ENCODE data around the gene KIF17. TPM values are rescaled to one million over a fixed set of nuclear protein-coding genes. Genes with fewer than 3 reads are reported as not detected.
A peak's percentile ranks its signal among the peaks of the same experiment; 100 is the strongest.

KIF17 gene
- total and polyA plus RNA-seq, 2 of the 4 experiments (the other 2 are of a cell fraction) = 4.5 to 5.7 TPM

- H3K36me3 ChIP-seq (ENCODE audit: control insufficient read depth, insufficient read depth, low read length) = peaks cover 74% of the 10 kb centered on the region
- H3K27ac ChIP-seq (ENCODE audit: insufficient read depth, low read length) = no peak overlapping the region
- dilution Hi-C loops (cut with HindIII; ENCODE audit: low sequenced_read_pairs, unreplicated experiment) = no loop called here
- H4K5ac ChIP-seq (ENCODE audit: low read depth, low read length) = no peak overlapping the region
- no peaks in the 10 kb centered on the region for H3K9me3 ChIP-seq (ENCODE audit: control insufficient read depth, insufficient read depth, low read length)
- no peak overlapping the region for H4K91ac ChIP-seq (ENCODE audit: insufficient read depth, low read depth, low read length)
- no peak overlapping the region for H3K4me2 ChIP-seq (ENCODE audit: low read depth, low read length)
- H3K27me3 ChIP-seq (ENCODE audit: control insufficient read depth, insufficient read depth, low read length) = no peaks in the 10 kb centered on the region
- no peak overlapping the region for H3K23ac ChIP-seq (ENCODE audit: low read depth, low read length)
- no peak overlapping the region for H3K4me3 ChIP-seq (ENCODE audit: insufficient read depth, low read depth, low read length)
- POLR2A ChIA-PET (ENCODE audit: unreplicated experiment) = no interaction called here
- no peak overlapping the region for H4K8ac ChIP-seq (ENCODE audit: low read depth in 2 of 2, low read length in 2 of 2)
- H2AFZ ChIP-seq (replicated peaks; ENCODE audit: low read length, poor library complexity) = no peak overlapping the region
- no peak overlapping the region for H2BK5ac ChIP-seq (ENCODE audit: low read depth, low read length, poor library complexity, severe bottlenecking)
- peaks cover 12 to 34% of the 10 kb centered on the region in 2 experiments; a peak in 3 of 4 replicates for H3K79me1 ChIP-seq (ENCODE audit: low read depth in 1 of 2, low read length in 2 of 2)
- no TSS peak for BruUV-seq (replicated peaks)
- no peaks in the 10 kb centered on the region for H3K4me1 ChIP-seq (ENCODE audit: control insufficient read depth, insufficient read depth, low read length)
- no peak overlapping the region for H3K4ac ChIP-seq (ENCODE audit: low read depth, low read length)
- no peak overlapping the region for H2BK15ac ChIP-seq (ENCODE audit: low read depth, low read length)
- H2BK120ac ChIP-seq (ENCODE audit: low read depth, low read length) = no peak overlapping the region
- no peaks in the 10 kb centered on the region for H4K20me1 ChIP-seq (ENCODE audit: insufficient read depth, low read length)
- H2AK5ac ChIP-seq (ENCODE audit: low read depth, low read length) = no peak overlapping the region
- CTCF ChIA-PET = interaction anchor here (2.2 kb wide), 1 partner anchor 18 kb away, joined by 4 read pairs; no protein-coding TSS in a partner anchor
- no peak overlapping the region for H2BK20ac ChIP-seq (ENCODE audit: low read depth, low read length)
- intact Hi-C loops (cut with micrococcal nuclease) = no loop called here
- no peak for ATAC-seq (ENCODE audit: low read depth)
- no peak overlapping the region for H3K56ac ChIP-seq (ENCODE audit: extremely low read depth, insufficient read depth, low read length)
- H3K9me1 ChIP-seq (ENCODE audit: insufficient read depth, low read length) = no peaks in the 10 kb centered on the region
- H3K14ac ChIP-seq (replicated peaks; ENCODE audit: low read depth, low read length) = no peak overlapping the region
- no peak for DNase-seq
- 98% methylated on average over 6 of the region's 15 CpGs; no CpG with 5 or more reads in 1 of the 2 experiments for WGBS, 2 experiments (ENCODE audit: extremely low coverage in 2 of 2, insufficient read length in 1 of 2)
- H2AK9ac ChIP-seq (replicated peaks; ENCODE audit: low read depth, low read length, poor library complexity) = peak overlapping the region; percentile 79
- H3K9ac ChIP-seq (ENCODE audit: low read depth, low read length) = no peak overlapping the region
- in situ Hi-C loops (cut with MboI; ENCODE audit: low sequenced_read_pairs) = no loop called here
- TF ChIP-seq RAD21 (IDR thresholded peaks at IDR 0.05; ENCODE audit: low read length) (no peak), RCOR1 (IDR thresholded peaks at IDR 0.05; ENCODE audit: insufficient replicate concordance, low read length) (no peak), NFE2L2 (IDR thresholded peaks at IDR 0.05; ENCODE audit: low read depth, low read length) (no peak), FOS (IDR thresholded peaks at IDR 0.05; ENCODE audit: low read depth, low read length) (no peak), MAZ (IDR thresholded peaks at IDR 0.05; ENCODE audit: borderline replicate concordance, low read depth, low read length) (no peak), ELK1 (IDR thresholded peaks at IDR 0.05; ENCODE audit: borderline replicate concordance, low read depth, low read length) (no peak), MXI1 (IDR thresholded peaks at IDR 0.05; ENCODE audit: borderline replicate concordance, low read depth, low read length) (no peak), CTCF (conservative IDR thresholded peaks at IDR 0.05; ENCODE audit: low read depth, low read length) (no peak), CEBPB (IDR thresholded peaks at IDR 0.05; ENCODE audit: low read depth, low read length) (no peak), BHLHE40 (IDR thresholded peaks at IDR 0.05; ENCODE audit: low read depth, low read length) (no peak), SMC3 (IDR thresholded peaks at IDR 0.05; ENCODE audit: low read depth, low read length) (no peak), POLR2A (IDR thresholded peaks at IDR 0.05; ENCODE audit: low read depth, low read length) (no peak)
- no peak overlapping the region for H3K18ac ChIP-seq (ENCODE audit: low read depth, low read length)
Observed at GRCh38 chr1:20652300-20652699, 65.5 kb downstream of the KIF17 start.

Data from IMR-90 (cell line).